Mesenchymal stem cell (in vitro differentiated cells and primary cell): Measurements from ENCODE around the gene TGFBR3L.

ENCODE experiments used
- DNase-seq: peaks from one replicate; pipeline ENCODE4 v3.0.0-alpha.2; 2013
- H2AFZ ChIP-seq: one replicate; pipeline ENCODE4 v1.6.1; 2013; ENCODE audit warnings: low read depth, mild to moderate bottlenecking, control low read depth, inconsistent platforms, low read length, moderate library complexity
- H2AK5ac ChIP-seq: 2 replicates; pipeline ENCODE4 v1.6.1; 2013; ENCODE audit warnings: low read length, moderate library complexity, mild to moderate bottlenecking, inconsistent platforms; ENCODE audit not compliant: severe bottlenecking
- H2BK120ac ChIP-seq: one replicate; pipeline ENCODE4 v1.6.1; 2013; ENCODE audit warnings: low read depth, mild to moderate bottlenecking, inconsistent platforms, low read length, moderate library complexity
- H2BK12ac ChIP-seq, 2 experiments: one replicate each; pipeline ENCODE4 v1.6.1; 2013; ENCODE audit warnings: inconsistent platforms in 2 of 2, low read length in 2 of 2, mild to moderate bottlenecking in 2 of 2, moderate library complexity in 2 of 2, control low read depth in 1 of 2
- H2BK15ac ChIP-seq: one replicate; pipeline ENCODE4 v1.6.1; 2013; ENCODE audit warnings: mild to moderate bottlenecking, low read depth, inconsistent platforms; ENCODE audit not compliant: poor library complexity, severe bottlenecking
- H2BK5ac ChIP-seq: 2 replicates; pipeline ENCODE4 v1.6.1; 2013; ENCODE audit warnings: low read depth, mild to moderate bottlenecking, low read length, control low read depth, inconsistent platforms; ENCODE audit not compliant: poor library complexity, severe bottlenecking
- H3K14ac ChIP-seq, 2 experiments: one replicate each; pipeline ENCODE4 v1.6.1; 2013; ENCODE audit warnings: inconsistent platforms in 2 of 2, low read length in 2 of 2, control low read depth in 1 of 2, mild to moderate bottlenecking in 1 of 2, moderate library complexity in 1 of 2
- H3K18ac ChIP-seq, 2 experiments: one replicate each; pipeline ENCODE4 v1.6.1; 2013; ENCODE audit warnings: inconsistent platforms in 2 of 2, low read length in 2 of 2, control low read depth in 1 of 2, low read depth in 1 of 2, mild to moderate bottlenecking in 1 of 2
- H3K23ac ChIP-seq, 2 experiments: one replicate each; pipeline ENCODE4 v1.6.1; 2013; ENCODE audit warnings: inconsistent platforms in 2 of 2, low read length in 2 of 2, mild to moderate bottlenecking in 2 of 2, moderate library complexity in 2 of 2, control low read depth in 1 of 2
- H3K27ac ChIP-seq: 2 replicates; pipeline ENCODE4 v1.5.1; 2013; ENCODE audit warnings: mild to moderate bottlenecking, moderate library complexity, low read length, control low read depth, inconsistent platforms; ENCODE audit not compliant: poor library complexity, severe bottlenecking
- H3K27me3 ChIP-seq, 2 experiments: 2 replicates each; pipeline versions ENCODE4 v1.6.1 to v1.7.0; 2013; ENCODE audit warnings: low read length in 2 of 2, mild to moderate bottlenecking in 2 of 2, moderate library complexity in 2 of 2, control low read depth in 1 of 2, inconsistent platforms in 1 of 2; ENCODE audit not compliant: control insufficient read depth in 1 of 2, insufficient read depth in 1 of 2
- H3K36me3 ChIP-seq, 2 experiments: 2 replicates each; pipeline versions ENCODE4 v1.6.1 to v1.7.0; 2013; ENCODE audit warnings: low read length in 2 of 2, control low read depth in 1 of 2, inconsistent platforms in 1 of 2, low read depth in 1 of 2, mild to moderate bottlenecking in 1 of 2; ENCODE audit not compliant: insufficient read depth in 2 of 2, control insufficient read depth in 1 of 2
- H3K4ac ChIP-seq, 2 experiments: one replicate each; pipeline ENCODE4 v1.6.1; 2013; ENCODE audit warnings: inconsistent platforms in 2 of 2, low read length in 2 of 2, mild to moderate bottlenecking in 2 of 2, moderate library complexity in 2 of 2, control low read depth in 1 of 2, low read depth in 1 of 2
- H3K4me1 ChIP-seq: 2 replicates; pipeline ENCODE4 v1.6.1; 2013; ENCODE audit warnings: low read depth, low read length, control low read depth; ENCODE audit not compliant: control insufficient read depth, insufficient read depth
- H3K4me2 ChIP-seq: 2 replicates; pipeline ENCODE4 v1.6.1; 2013; ENCODE audit warnings: low read length, mild to moderate bottlenecking, inconsistent platforms; ENCODE audit not compliant: poor library complexity, severe bottlenecking
- H3K4me3 ChIP-seq, 2 experiments: 2 replicates each; pipeline versions ENCODE4 v1.5.1 to v1.7.0; 2013; ENCODE audit warnings: low read length in 2 of 2, mild to moderate bottlenecking in 2 of 2, control low read depth in 1 of 2, low read depth in 1 of 2; ENCODE audit not compliant: insufficient read depth in 1 of 2
- H3K79me1 ChIP-seq: replicated peaks from 2 replicates; pipeline ENCODE4 v1.6.1; 2013; ENCODE audit warnings: mild to moderate bottlenecking, control low read depth, low read length, inconsistent platforms; ENCODE audit not compliant: poor library complexity, severe bottlenecking
- H3K9ac ChIP-seq: 2 replicates; pipeline ENCODE4 v1.7.0; 2013; ENCODE audit warnings: mild to moderate bottlenecking, low read length, moderate library complexity
- H3K9me3 ChIP-seq: 2 replicates; pipeline ENCODE4 v1.7.0; 2013; ENCODE audit warnings: mild to moderate bottlenecking, low read length; ENCODE audit not compliant: control insufficient read depth
- H4K8ac ChIP-seq: one replicate; pipeline ENCODE4 v1.6.1; 2013; ENCODE audit warnings: inconsistent platforms, mild to moderate bottlenecking, low read length, moderate library complexity
- H4K91ac ChIP-seq: one replicate; pipeline ENCODE4 v1.6.1; 2013; ENCODE audit warnings: mild to moderate bottlenecking, low read length, inconsistent platforms
- WGBS: methylation state at CpG from one replicate; pipeline ENCODE4 v1.1.7; 2013; ENCODE audit warnings: mixed read lengths; 5-methylcytosine and 5-hydroxymethylcytosine counted together

The TGFBR3L gene

GRCh38 chr19:7883105-7883504 is 31.5 kb upstream of the TGFBR3L start:
- no peak for DNase-seq
- no peaks in the 10 kb centered on the region for H3K9me3 ChIP-seq
- no peak overlapping the region for H3K18ac ChIP-seq
- peaks cover 5% of the 10 kb centered on the region in 2 experiments for H3K27me3 ChIP-seq
- no peak overlapping the region for H3K9ac ChIP-seq
- H3K14ac ChIP-seq = no peak overlapping the region
- H3K36me3 ChIP-seq = peaks cover 0 to 4% of the 10 kb centered on the region in 2 experiments
- no peak overlapping the region for H3K4ac ChIP-seq
- no peak overlapping the region for H3K4me2 ChIP-seq
- H2BK15ac ChIP-seq = no peak overlapping the region
- no peak overlapping the region for H2BK120ac ChIP-seq
- no peak overlapping the region for H2BK12ac ChIP-seq
- no peak overlapping the region for H3K23ac ChIP-seq
- no peak overlapping the region for H4K91ac ChIP-seq
- no peak overlapping the region for H3K27ac ChIP-seq
- no peak overlapping the region for H4K8ac ChIP-seq
- 97% methylated on average over 2 of the region's 4 CpGs for WGBS
- H2AFZ ChIP-seq = no peak overlapping the region
- H2BK5ac ChIP-seq = no peak overlapping the region
- peaks cover 5% of the 10 kb centered on the region for H3K4me1 ChIP-seq
- peaks cover 1% of the 10 kb centered on the region for H3K79me1 ChIP-seq
- H3K4me3 ChIP-seq = no peak overlapping the region
- H2AK5ac ChIP-seq = no peak overlapping the region

GRCh38 chr19:7883796-7884570 is 30.6 kb upstream of the TGFBR3L start:
- Histone ChIP-seq H3K79me1 (peaks cover 8% of the 10 kb centered on the region), H3K9ac (no peak overlapping the region), H3K27me3 (peaks cover 5% of the 10 kb centered on the region in 2 experiments), H2AFZ (no peak overlapping the region), H3K4me2 (no peak overlapping the region), H2BK12ac (no peak overlapping the region), H2BK15ac (no peak overlapping the region), H3K9me3 (no peaks in the 10 kb centered on the region), H2BK120ac (no peak overlapping the region), H3K4me3 (no peak overlapping the region), H3K4me1 (peaks cover 13% of the 10 kb centered on the region), H3K27ac (no peak overlapping the region), H2BK5ac (no peak overlapping the region), H3K4ac (no peak overlapping the region), H3K23ac (no peak overlapping the region), H3K14ac (no peak overlapping the region), H4K91ac (no peak overlapping the region), H4K8ac (no peak overlapping the region), H2AK5ac (no peak overlapping the region), H3K18ac (no peak overlapping the region), H3K36me3 (peaks cover 0 to 4% of the 10 kb centered on the region in 2 experiments)
- peak; percentile 69 for DNase-seq
- 86% methylated on average over 1 of the region's 2 CpGs for WGBS

GRCh38 chr19:7885818-7886217 is 28.8 kb upstream of the TGFBR3L start:
- peaks cover 13% of the 10 kb centered on the region for H3K4me1 ChIP-seq
- no peak overlapping the region for H2AK5ac ChIP-seq
- no peak overlapping the region for H3K4me2 ChIP-seq
- H3K36me3 ChIP-seq = no peaks in the 10 kb centered on the region
- H3K4ac ChIP-seq = no peak overlapping the region
- no peak overlapping the region for H2BK120ac ChIP-seq
- H2BK15ac ChIP-seq = no peak overlapping the region
- WGBS = 93% methylated on average over 5 of the region's 8 CpGs
- no peak overlapping the region for H4K8ac ChIP-seq
- no peak overlapping the region for H2BK12ac ChIP-seq
- H3K23ac ChIP-seq = no peak overlapping the region
- H3K9me3 ChIP-seq = no peaks in the 10 kb centered on the region
- no peak overlapping the region for H3K4me3 ChIP-seq
- peaks cover 5% of the 10 kb centered on the region in 2 experiments for H3K27me3 ChIP-seq
- peaks cover 9% of the 10 kb centered on the region for H3K79me1 ChIP-seq
- no peak overlapping the region for H3K14ac ChIP-seq
- no peak overlapping the region for H2AFZ ChIP-seq
- H2BK5ac ChIP-seq = no peak overlapping the region
- no peak overlapping the region for H4K91ac ChIP-seq
- H3K27ac ChIP-seq = no peak overlapping the region
- H3K9ac ChIP-seq = no peak overlapping the region
- no peak overlapping the region for H3K18ac ChIP-seq
- no peak for DNase-seq

GRCh38 chr19:7887408-7888144 is 27.1 kb upstream of the TGFBR3L start:
- Histone ChIP-seq H2BK12ac (peak overlapping the region in 1 of 2 experiments; percentile 35), H3K9me3 (no peaks in the 10 kb centered on the region), H3K79me1 (peaks cover 18% of the 10 kb centered on the region), H2BK15ac (no peak overlapping the region), H3K14ac (no peak overlapping the region), H2BK120ac (peak overlapping the region; percentile 82), H3K27ac (no peak overlapping the region), H3K4ac (peak overlapping the region in 1 of 2 experiments; percentile 71), H3K9ac (no peak overlapping the region), H2AFZ (no peak overlapping the region), H3K4me1 (peaks cover 23% of the 10 kb centered on the region), H3K4me2 (peak overlapping the region; percentile 76), H4K8ac (peak overlapping the region; percentile 38), H3K27me3 (peaks cover 0 to 5% of the 10 kb centered on the region in 2 experiments), H3K4me3 (peak overlapping the region in 1 of 2 experiments; percentile 89), H2AK5ac (no peak overlapping the region), H4K91ac (peak overlapping the region; percentile 9), H3K36me3 (no peaks in the 10 kb centered on the region), H3K18ac (no peak overlapping the region), H3K23ac (no peak overlapping the region), H2BK5ac (no peak overlapping the region)
- WGBS = 87% methylated on average over 14 of the region's 16 CpGs
- no peak for DNase-seq
